ENCODE data around the gene G6PC3.
"Not testable (repeated sequence)": the region's sequence is repeated elsewhere in the genome, so short reads cannot be mapped to it uniquely, and the experiment has no call there.

The G6PC3 gene

DNA sequence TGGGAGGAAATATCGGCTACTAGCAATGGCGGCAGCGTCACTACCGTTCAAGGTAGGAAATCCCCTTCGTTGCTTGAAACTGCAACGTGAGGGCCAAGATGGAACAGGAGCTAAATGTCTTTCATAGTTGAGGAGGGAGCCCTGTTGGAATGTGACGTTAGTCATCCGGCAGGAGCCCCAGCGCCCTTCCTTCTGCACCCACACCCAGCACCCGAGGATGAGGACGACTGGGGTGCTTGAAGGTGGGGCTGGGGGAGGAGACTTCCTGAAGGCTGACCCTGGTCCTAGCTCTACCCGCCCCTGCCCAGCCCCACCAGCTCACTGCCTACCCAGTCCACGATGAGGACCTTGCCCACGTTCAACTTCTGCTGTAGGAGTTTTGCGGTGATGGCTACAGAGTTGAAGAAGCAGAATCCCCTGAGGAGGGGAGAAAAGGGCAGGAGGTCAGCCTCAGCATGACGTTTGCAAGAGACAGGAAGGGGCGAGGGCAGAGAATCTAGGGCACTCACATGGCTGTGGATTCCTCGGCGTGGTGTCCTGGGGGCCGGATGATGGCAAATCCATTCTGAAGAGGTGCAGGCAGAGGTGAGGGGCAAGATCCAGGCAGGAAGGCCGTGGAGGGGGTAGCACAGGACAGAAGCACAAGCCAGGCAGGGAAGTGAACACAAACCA is 11.9 kb downstream of the G6PC3 start:
- no peak for DNase-seq (ENCODE audit: low read depth in 2 of 2)

DNA sequence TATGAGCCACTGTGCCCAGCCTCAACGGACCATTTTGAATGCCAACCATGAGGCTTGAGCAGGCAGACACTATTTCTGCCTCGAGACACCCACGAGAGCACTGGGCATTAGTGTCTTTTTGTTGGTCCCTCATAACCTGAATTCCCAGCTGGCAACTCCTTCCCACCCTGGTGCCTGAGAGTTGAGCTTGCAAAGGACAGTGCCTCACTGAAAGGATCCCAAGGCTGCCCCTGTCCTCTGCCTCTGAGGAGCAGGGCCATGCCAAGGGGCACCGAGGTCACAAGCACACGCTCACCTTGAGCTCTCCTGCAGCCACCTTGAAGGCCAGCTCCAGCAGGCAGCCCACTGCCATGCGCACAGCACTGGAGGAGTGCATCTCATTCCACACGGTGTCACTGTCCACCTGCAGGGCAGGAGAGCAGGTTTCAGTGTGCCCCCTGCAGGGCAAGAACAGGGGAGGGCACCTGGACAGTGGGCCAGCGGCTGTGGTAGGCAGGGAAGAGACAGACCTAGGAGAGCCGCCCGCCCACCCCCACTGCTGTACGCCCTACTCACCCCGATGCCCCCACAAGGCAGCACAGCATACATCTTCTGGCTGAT is 12.8 kb downstream of the G6PC3 start:
- DNase-seq (ENCODE audit: low read depth in 2 of 2) = no peak

DNA sequence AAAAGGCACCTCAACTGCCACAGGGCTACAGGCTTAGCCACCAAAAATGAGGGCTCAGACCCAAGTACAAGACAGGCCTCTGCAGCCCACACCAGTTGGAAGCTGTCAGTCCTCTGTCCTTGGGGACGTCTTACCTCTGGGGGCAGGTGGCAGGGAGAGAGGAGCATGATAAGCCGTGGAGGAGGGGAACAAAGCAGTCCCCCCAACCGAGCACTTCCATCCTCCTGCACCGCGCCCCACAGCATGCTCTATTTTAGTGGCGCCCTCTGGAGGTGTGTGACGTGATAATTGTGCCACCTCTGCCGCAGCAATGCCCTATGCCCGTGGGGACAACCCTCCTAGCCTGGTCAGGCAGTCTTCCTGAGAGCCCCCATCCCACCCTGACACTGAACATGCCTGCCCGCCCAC is 13.6 kb downstream of the G6PC3 start:
- no peak for DNase-seq (ENCODE audit: low read depth in 2 of 2)

DNA sequence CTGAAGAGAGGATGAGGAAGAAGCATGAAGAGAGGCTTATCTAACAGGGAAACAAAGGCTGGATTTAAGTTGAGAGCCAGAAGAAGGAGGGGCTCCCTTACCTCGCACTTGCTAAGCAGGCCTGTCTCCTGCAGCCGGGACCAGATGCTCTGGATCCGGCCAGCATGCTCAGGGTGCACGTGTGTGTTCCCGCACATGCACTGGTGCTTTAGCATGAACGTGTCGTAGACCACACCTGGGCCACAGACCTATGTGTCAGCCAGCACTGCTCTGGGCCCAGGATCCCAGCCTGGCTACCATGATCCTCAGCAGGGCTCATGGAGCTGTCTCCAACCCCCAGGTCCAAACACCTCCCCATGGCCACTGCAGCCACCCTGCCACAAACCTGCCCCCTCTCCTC is 14.4 kb downstream of the G6PC3 start:
- DNase-seq (ENCODE audit: low read depth in 2 of 2) = no peak

DNA sequence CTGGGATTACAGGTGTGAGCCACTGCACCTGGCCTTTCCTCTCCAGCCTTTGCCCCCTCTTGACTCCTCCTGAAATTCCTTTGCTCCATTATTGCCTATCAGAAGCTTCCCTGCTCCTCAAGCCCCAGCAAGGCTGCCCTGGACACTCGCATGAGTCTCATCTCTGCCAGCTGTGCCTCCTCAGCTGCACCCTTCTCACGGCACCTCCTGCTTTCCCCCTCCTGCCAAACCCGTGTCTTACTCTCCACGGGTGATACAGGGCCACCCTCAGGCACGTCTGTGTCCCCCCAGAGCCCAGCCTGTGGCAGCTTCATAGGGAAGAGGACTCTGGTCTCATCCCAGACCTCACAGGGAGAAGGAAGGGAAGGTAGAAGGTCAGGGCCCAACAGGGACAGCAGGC is 15.4 kb downstream of the G6PC3 start:
- DNase-seq (ENCODE audit: low read depth in 2 of 2) = no peak

DNA sequence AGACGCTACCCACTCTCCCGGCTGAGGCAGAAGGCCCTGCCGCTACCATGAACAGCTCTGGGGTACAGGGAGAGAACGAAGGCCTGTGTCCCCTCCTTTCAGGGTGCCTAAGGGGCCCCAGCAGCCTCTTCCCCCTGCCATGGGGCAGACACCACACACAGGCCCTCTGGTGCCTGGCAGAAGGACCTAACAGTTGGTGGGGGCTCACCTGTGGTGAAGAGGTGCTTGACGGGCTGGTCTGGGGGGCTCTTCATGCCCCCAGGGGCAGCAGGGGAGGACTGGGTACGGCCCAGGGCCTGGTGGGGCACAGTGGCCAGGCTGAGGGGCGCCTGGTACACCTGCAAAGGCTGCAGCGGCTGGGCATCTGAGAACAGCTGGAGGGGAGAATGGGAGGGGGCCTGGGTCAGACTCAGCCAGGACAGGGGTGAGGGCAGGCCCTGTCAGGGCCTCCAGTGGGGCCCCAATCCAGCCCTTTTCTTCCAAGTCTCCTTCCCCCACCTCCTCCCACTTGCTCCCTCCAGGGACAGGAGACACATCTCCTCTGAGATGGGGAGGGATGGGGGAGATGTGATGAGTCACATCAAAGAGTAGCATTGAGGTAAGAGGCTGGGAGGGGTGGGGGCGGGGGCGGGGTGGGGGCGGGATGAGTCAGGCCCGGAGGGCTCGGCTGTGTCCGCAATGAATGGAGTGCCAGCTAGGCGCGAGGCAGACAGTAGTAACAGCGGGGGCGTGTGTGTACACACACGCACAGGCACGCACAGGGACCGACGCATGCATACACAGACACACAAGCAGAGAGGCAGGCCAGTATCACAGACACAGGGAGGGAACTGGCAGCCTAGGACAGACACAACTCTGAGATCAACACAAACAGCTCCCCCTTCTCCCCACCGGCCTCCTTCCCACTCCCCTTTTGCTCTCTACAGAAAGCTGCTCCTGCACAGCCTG is 16.1 kb downstream of the G6PC3 start:
- peak; percentile 87 to 90 for DNase-seq (ENCODE audit: low read depth in 2 of 2)

DNA sequence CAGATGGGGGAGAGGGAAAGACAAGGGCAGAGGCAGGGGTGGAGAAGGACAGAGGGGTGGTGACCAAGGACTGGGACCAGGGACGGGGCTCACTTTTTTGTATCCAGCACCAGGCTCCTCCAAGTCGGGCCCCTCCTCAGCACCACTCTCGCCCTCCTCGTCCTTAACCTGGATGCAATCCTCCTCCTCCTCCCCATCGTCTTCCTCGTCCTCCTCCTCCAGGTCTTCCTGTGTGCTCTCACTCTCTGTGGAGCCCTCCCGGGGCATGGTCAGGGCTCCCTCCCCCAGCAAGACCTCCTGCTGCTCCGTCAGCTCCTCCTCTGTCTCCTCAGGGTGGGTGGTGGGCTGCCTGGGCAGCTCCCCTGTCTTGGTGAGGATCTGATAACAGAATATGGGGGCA is 16.8 kb downstream of the G6PC3 start:
- DNase-seq (ENCODE audit: low read depth in 2 of 2) = no peak

DNA sequence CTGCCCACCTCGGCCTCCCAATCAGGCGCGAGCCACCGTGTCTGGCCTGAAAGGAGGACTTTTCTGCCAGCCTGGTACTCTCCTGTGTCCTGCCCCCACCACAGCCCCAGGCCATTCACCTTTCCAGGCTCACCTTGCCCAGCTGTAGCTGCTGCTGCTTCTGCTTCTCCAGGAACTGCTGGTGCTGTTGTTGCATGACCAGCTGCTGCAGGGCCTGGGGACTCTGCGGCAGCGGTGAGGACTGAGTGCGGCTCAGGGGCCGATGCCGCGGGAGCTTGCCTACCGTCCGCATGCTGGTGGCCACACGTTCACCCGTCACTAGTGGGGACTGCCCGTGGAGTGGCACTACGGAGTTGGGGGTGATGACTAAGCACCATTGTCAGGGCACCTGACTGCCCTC is 17.7 kb downstream of the G6PC3 start:
- DNase-seq (ENCODE audit: low read depth in 2 of 2) = no peak

DNA sequence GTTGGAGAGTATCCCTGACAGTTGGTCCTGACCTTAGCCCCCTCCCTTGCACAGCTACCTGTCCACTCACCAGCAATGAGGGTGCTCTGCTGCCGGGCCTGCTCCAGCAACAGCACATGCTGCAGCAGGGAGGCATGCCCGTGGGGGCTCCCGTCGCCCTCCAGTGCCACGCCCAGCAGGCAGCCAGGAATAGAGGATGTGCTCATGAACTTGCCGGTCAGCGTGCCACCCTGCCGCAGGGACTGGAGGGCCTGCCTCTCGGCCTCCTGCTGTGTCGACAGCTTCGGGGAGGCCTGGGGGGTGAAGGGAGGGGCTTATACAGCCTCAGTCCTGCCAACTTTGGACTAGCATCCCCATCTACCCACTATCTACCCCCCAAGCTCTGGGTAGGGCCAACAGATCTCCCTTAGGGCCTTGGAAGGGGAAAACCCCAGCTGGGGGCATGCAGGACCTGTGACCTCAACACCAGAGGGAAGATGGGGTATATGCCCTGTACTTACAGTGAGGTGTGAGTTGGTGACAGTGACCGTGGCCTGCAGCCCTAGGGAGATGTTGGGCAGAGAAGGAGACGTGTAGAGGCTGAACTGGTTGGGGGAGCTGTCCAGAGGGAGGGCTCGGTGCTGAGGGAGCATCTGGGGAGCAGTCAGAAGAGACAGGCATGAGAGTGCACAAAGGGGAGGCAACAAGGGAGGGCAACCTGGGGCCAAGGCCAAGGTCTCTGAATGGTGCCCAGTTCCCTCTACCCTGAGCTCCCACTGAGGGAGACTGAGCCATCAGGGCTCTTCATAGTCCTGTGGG is 20.9 kb downstream of the G6PC3 start:
- DNase-seq (ENCODE audit: low read depth in 2 of 2) = no peak

DNA sequence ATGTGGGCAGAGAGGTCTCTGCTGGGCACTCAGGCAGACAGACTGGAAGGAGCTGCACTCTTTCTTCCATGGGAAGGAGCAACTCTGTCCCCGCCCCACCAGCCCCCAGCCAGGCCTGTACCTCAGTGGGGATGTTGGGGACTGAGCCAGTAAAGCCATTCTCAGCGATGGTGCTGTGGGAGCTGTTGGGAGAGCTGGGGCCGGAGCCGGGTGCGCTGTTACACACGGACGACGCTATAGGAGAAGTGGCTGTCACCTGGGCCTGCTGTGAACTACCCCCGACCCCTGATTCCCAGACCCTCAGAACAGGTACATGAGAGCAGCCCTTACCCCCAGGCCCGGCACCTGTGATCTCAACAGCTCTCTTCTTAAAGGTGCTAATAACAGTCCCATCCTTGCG is 21.5 kb downstream of the G6PC3 start:
- DNase-seq (ENCODE audit: low read depth in 2 of 2) = no peak

DNA sequence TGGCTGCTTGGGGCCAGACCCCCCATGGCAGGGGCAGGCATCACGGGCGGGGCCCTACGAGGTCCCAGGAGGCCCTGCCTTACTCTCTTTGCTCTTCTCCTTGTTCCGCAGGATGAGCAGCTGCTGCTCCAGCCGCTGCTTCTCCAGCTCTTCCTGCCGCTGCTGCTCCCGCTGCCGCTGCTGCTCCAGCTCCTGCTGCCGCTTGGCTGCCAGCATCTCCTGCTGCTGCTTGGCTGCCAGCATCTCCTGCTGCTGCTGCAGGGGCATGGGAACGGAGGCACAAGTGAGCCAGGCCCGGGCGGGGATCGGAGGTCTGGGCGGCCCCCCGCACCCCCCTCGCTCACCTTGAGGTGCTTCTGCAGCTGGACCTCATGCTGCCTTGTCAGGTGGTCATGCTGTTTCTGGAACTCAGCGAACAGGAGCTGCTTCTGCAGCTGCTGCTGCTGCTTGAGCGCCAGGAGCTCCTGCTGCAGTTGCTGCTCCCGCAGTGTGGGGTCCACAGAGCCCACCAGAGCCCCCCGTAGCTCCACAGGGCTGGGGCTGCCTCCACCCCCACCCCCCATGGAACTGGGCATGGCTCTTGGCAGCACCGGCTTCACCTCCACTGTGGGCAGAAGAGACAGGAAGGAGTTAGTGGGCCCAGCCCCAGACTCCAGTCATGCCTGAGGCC is 22.8 kb downstream of the G6PC3 start:
- no peak for DNase-seq (ENCODE audit: low read depth in 2 of 2)

DNA sequence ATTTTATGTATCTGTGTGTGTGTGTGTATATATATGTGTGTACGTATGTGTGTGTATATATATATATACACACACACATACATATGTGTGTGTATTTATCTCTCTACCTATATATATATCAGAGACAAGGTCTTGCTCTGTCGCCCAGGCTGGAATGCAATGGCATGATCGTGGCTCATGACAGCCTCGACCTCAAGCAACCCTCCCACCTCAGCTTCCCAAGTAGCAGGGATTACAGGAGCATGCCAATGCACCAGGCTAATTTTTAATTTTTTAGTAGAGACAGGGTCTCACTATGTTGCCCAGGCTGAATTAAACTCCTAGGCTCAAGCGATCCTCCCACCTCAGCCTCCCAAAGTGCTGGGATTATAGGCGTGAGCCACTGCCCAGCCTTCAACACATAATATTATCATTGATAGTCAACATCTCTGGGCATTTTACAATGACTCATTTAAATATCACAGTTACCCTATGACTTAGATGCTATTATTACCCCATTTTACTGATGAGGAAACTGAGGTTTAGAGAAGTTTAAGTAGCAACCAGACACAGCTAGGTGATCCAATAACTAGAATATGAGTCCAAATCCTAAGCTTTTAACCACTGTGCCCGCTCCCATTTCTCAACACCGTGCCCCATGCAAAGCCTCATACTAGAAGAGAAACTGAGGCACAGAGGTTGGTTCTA is 24.3 kb downstream of the G6PC3 start:
- DNase-seq (ENCODE audit: low read depth in 2 of 2) = no peak

DNA sequence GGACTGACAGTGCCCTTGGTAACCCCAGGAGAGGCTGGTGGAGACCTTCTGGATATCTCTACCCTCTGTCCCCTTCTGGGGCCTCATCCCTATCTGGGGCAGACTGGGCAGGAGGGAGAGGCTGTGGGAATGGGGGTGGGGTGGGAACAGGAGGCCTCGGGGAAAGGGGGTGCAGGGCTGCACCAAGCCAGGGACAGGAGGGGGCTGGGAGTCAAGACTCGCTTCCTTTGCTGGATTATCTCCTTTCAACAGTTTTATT is 24.8 kb downstream of the G6PC3 start:
- no peak for DNase-seq (ENCODE audit: low read depth in 2 of 2)

DNA sequence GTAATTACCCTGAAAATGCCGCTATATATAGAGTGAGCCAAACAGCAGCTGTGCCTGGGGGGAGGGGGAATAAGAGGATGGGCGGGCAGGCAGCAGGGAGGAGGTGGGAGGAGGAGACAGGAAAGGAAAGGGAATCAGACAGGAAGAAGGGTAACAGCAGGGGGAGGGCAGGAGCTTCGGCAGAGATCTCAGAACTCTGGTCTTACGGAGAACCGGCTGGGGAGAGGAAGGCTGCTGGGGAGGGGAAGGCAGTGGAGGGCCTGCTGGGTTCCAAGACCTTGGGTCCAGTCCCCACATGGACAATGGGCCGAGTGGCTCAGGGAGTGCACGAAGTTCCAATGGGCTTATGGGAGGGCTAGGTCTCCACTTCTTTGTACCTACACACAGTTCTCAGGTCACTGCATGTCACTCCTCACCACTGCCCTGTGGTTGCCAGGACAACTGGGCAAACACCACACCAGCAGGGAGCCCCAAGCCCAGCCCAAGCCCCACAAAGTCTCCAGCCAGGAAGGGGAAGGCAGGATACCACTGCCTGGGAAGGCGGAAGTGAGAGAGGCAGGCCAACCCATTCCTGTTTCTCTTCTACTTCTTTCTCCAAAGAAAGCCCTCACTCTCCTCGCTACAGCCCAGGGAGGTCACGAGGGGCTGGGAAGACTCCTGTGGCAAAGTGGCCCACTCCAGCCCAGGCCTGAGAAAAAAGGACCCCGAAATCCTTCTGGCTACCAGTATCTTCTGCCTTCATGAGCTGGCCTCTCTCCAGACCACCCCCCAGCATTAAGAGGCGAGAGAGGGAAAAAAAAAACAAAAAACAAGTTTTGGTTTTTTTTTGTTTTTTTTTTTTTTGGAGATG is 25.3 kb downstream of the G6PC3 start:
- DNase-seq (ENCODE audit: low read depth in 2 of 2) = peak; percentile 89

DNA sequence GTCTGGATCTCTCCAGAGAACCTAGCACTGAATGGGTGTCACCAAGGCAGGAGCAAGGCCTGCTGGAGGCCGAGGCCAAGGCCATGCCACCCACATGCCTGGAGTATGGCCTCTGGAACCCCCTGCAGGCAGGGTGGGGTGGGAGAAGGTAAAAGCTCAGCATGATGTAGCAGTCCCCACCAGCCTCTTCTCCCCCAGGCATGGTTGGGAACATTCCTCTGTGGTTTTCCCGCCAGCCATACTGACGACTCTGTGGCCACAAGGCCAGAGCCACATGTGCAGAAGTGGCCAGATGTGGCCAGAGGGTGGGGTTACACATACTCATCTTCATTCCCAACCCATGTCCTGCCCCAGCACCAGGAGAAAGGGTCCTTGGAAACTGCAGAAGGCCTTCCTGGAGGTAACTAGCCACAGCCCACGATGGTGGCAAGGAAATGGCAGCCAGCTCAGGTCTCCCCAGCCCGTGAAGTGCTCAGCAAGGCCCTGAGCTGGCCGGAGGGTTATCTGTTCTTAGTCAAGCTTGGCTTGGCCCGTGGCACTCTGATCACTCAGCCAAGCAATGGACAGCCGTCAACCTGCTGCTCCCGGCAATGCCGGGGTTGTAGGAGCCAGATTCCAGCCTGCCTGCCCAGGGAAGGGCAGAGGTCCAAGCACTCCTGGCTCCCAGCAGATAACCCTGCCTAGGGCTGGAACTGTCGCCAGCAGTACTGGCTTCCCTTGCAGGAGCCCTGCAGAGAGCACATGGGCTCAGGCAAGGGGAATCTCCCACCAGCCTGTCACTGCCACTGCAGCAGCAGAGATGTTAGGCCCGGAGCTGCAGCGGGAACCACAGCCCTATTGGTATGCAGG is 26.8 kb downstream of the G6PC3 start:
- peak in 1 of 2 experiments; percentile 27 for DNase-seq (ENCODE audit: low read depth in 2 of 2)

DNA sequence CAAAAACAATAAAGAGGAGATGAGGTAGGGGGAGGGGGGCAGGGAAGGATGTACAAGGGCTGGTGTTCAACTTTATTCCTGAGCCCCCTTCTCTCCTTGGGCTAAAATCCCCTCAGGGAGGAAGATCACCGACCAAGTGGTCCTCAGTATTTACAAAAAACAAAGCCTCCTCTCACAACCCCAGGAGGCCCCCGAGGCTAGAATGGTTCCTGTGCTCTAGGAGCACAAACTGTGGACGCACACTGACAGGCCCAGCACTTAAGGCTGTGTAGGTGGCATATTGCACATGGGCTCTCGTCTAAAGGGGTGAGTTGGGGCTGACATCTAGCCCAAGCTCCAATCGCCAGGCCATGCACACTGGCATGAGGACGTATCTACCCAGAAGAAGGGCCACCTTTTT is 31.3 kb downstream of the G6PC3 start:
- DNase-seq (ENCODE audit: low read depth in 2 of 2) = not testable (repeated sequence)

DNA sequence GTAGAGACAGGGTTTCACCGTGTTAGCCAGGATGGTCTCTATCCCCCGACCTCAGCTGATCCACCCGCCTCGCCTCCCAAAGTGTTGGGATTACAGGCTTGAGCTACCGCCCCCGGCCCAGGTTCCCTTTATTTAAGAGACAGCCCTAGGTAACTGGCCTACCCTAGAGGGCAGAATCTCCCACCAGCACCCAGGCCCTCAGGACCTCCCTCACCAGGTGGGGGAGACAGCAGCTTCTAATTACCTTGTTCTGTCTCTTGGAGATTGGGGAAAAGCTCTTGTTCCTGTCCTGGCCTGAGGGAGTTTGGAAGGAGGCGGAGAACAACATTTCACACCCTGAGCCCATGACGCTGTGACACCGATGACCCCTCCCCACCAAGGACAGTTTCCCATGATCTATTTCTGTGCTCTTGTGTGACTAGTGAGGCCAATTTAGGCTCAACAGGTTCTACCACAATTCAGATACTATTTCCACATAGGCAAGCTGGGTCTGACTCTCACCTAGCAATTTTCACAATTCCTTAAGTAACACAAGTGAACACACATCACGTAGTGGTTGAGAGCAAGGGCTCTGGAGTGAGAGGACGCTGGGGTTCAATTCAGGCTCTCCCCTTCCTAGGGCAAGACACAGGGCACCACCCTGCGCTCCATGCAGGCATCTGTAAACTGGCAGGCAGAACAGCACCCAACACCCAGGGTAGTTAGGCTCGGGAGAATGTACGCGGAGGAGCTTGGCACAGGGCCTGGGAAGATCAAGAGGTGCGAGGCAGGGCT is 32.5 kb downstream of the G6PC3 start:
- no peak for DNase-seq (ENCODE audit: low read depth in 2 of 2)

DNA sequence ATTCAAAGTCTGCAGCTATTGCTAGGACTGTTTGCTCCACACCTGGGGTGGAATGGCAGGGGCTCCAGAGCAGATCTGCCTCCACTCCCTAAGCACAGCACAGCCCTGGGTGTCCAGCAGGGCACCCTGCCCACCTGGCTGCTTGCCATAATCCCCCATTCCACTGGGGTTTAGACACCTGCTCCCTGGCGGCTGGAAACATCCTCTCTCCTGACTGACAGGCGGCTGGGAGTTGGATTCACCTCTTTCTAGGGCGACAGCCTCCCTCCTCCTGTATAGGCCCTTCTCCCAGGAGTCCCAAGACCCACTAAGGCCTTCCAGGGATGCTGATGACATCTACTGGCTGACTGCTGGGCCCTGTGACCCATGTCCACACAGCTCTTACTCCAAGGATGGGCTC is 34.9 kb downstream of the G6PC3 start:
- DNase-seq (ENCODE audit: low read depth in 2 of 2) = no peak
